A549 (cell line): ENCODE data around the gene TET2. TPM values are rescaled to one million over a fixed set of nuclear protein-coding genes. Genes with fewer than 3 reads are reported as not detected.

Experiments used
- ELK1 ChIP-seq: fragments of 150-350 bp; IDR thresholded peaks from 2 replicates; pipeline ENCODE4 v1.6.1; 2014; ENCODE audit warnings: low read depth, mild to moderate bottlenecking, low read length
- HEYL ChIP-seq: fragments of 250-450 bp; sonication (Bioruptor Pico); IDR thresholded peaks from 2 replicates; pipeline ENCODE4 v1.8.0; 2021; ENCODE audit warnings: mild to moderate bottlenecking, moderate library complexity
- MAX ChIP-seq: IDR thresholded peaks from 2 replicates; pipeline ENCODE4 v1.6.1; 2012
- PHF8 ChIP-seq: fragments of 200-600 bp; sonication (generic); IDR thresholded peaks from 2 replicates; pipeline ENCODE4 v1.6.1; 2016; ENCODE audit warnings: low read depth, mild to moderate bottlenecking, antibody characterized with exemption, moderate library complexity, borderline replicate concordance
- polyA plus RNA-seq, 4 experiments: library from polyadenylated mRNA; depleted of rRNA in 3 of 4; stranded (reverse); fragments of >200 nt; fragmentation: RNase III in 1 of 4; extraction: RNeasy Plus Mini Kit Qiagen cat#74134 plus additional on column Dnase treatment in 1 of 4; gene quantifications; 2 replicates in 3 of 4; 3 replicates in 1 of 4; pipeline ENCODE4 v1.2.3, GENCODE V29; 2011 to 2017
- small RNA-seq, 6 experiments: library from RNA; depleted of rRNA; stranded (forward); fragments of <200 nt; gene quantifications; one replicate each; pipeline ENCODE3, GENCODE V24; 2012

The TET2 gene
- polyA plus RNA-seq, 2 of the 4 experiments (the other 2 are of a cell fraction) = 2.2 to 6.6 TPM

GRCh38 chr4:105329081-105329480 is 182.4 kb downstream of the TET2 start (continued):
- no peak for TF ChIP-seq ELK1
- no peak for TF ChIP-seq PHF8
- no peak for TF ChIP-seq MAX
- no peak for TF ChIP-seq HEYL (CRISPR knock-in tag)

Small RNA genes lying within 50 kb of the gene (small RNA-seq; reads per million reads assigned to genes)
- 0 reads per million in 6 experiments for gene RF00322
- gene RN7SL89P = 0 reads per million in 6 experiments
